HG03520 (cell line): Measurements from ENCODE around the gene SETBP1.

Experiments used
- ATAC-seq: cut with Tn5 transposase; IDR thresholded peaks from one replicate; pipeline ENCODE4 v1.9.1; 2021; ENCODE audit warnings: mild to moderate bottlenecking, moderate library complexity; ENCODE audit not compliant: unreplicated experiment

SETBP1 gene

DNA sequence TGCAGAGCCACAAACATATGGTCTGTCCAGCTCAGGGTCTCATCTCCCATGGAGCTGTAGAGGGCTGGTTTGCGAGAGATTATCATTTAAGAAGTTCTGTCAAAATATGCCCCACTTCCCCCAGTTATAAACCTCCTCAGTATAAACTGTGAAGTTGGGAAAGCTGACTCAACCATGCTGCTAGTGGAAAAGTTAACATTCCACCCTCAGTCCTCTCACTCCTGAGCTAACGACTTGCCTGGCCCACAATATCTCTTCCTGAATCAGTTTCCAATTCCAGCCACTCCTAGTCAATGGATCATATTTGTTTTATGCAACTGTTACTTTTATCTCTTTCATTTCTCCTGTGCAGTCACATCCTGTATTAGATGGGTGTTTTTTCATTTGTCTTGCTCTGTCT is 326.2 kb downstream of the SETBP1 start:
- no peak for ATAC-seq

DNA sequence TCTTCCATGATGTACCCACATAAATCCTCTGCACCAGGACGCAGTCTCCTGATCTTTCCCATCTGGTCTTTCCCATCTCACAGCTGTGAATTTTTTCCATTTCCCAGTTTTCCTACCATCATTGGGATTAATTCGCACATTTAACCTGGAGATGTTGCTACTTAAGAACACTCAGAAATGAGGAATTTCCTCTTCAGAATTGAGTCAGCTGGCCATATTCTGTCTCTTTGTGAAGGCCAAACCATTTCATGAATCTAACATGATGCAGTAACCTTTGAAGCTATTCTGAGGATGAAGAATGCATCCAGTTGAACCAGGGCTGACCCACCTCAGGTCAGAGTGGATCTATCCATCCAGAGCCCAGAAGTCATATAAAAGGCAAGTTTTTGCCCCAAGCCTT is 326.8 kb downstream of the SETBP1 start:
- ATAC-seq, result no peak

DNA sequence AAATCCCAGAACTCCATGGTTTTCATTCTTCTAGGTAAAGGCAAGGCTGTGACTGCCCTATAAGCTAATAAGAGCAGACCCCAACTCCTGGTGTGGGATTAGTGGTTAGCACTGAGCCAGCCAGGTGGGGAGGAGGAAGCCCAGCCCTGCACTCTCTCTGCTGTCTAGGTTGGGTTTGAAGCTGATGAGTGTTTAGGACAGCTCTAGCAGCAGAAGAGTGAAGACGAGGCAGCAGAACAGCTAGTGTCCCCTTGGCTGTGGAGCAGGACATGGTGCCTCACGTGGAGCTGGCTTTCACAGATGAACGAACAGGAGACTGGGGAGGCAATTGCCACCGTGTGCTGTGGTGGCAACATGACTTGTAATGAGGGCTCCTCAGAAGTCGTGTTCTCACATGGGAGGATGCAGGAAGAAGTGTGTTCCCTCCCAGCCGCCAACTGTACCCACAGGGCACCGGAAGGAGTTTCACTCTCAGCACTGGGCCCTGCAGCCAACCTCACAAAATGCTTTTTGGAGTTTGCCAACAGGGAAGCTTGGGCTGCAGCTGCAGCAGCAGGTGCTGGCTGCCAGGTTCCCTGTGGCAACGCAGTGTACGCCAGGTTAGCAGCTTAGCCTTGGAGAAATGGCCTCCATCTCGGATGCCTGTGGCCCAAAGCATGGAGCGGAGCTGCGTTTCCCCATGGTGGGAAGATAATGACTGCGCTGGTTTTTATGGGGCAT is 328.2 kb downstream of the SETBP1 start:
- no peak for ATAC-seq

DNA sequence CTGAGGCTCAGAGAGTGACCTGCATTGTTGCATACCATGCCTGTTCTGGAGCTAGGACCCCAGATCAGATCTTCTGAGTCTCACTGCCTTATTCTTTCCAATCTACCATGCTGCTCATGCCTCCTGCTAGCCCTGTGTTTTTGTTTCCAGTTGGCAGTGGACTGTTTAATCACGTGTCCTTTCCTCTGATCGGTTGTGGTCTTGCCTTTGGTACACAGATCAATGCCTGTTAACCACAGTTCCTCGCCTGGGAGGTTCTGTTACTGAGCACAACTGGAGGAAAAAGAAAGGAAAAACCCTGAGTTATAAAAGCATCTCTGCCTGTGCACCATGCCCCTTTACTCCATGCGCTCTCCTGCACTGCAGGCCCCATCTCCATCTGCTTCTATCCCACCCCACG is 329.1 kb downstream of the SETBP1 start:
- no peak for ATAC-seq

DNA sequence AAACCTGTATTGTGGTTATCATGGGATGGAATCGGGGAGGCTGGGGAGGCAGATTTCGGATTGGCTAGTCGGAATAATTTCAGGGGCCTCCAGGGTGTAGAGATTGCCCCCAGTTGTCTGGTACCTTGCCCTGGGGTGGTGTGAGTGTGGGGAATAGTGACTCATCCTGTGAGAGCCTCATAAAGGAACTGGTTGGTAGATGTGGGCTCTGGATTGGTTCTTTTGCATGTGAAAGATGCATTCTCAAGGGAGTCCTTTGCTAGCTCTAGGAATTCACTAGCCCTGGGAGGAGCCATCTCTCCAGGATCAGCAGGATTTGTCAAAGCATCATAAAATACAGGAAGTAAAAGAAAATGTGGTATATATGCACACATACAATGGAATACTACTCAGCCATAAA is 331.6 kb downstream of the SETBP1 start:
- no peak for ATAC-seq

DNA sequence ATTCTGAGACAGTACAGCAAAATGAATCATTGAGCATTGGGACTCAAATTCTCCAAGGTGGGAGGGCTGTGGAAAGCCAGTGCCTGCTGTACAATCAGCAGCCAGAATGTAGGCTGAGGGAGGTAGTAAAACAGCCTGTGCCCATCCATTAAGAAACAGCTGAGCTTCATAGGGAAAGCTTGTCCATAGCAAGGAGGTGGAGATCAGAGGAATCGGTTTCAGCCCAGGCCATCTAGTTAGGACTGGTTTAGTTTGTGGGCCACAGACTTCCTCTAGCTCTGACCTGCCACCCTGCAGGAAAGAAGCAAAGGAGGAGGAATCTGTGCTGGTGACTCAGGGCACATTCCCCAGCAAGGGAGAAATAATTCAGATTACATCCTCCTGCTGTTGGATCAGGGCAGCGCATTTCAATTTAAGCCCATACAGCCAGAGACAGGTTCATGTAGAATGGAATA is 333.4 kb downstream of the SETBP1 start:
- no peak for ATAC-seq

DNA sequence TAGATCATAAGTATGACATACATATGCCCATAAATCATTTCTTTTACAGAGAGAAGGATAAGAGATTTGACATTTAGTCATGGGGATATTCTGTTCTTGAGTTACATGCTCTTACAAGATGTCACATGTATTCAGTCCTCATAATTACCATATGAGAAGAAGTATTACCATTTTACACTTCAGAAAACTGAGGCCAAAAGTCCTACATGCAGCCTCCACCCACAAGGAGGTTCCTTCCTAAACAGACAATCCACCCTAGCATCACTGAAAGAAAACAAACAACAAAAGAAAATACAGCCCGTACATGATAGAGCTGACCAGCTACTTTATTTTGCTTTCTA is 335.1 kb downstream of the SETBP1 start:
- no peak for ATAC-seq

DNA sequence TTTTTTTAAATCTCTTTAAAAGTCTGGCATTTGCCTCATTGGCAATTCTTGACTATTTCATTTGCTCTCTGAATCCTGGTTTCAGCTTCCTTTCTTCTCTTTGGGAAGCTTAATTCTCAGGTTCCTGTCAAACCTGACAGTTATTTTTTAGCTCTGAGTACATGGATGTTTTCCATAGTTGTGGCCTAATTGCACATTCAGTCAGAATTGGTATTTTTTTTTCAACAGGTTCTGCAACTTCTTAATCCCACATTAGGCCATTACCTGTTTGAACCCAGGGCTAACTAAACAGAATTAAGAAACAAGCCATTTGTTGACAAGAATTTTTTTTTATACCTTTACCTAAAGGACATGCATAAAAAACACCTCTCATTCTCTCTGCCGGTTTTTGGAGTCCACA is 338.8 kb downstream of the SETBP1 start:
- ATAC-seq, result no peak

DNA sequence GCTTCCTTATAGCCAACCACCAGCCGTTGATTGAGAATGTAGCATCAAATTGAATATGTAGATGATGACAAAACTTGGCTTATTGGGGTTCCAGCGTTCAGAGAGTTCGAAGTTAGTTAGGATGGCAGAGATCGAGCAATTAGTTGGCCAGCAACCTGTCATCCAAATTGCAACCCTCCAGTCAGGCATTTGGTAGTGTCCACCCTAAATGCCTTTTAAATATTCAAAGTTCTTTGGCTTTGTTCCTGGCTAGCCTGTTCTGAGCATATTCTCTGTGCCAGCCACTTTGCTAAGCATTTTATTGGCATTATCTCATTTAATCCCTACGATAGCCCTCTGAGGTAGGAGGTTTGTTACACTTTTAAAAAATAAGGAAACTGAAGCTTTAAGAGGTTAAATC is 342.8 kb downstream of the SETBP1 start:
- no peak for ATAC-seq

DNA sequence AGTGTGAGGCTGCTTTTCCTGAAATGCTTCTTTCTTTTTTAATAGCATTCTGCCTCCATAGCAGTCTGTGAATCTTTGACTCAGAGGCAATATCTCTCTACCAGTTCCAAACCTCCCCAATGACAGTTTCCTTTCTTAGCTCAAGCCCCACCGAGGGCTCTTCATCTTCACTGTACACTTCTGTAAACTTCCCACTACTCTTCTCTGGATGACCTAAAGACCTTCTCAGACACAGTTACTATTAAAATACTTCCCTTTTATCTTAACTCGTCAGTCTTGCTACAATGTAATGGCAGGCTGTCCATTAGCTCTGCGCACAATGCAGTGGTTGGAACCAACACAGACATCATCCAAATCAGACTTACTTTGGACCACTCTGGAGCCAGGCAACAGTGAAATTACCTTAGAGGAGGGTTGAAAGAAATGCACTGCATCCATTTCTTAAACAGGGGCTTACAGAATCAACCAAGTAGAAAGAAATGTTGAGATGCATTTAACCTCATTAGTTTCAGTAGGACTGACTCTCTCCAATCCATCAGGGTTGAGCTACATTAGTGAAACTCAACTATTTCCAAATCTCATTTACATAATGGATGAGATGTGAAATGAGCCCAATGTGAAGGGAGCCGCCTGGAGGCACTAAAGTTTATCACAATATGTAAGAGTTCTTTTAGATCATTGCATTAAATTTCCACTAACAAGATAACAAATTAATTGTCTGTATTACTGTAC is 343.8 kb downstream of the SETBP1 start:
- no peak for ATAC-seq

DNA sequence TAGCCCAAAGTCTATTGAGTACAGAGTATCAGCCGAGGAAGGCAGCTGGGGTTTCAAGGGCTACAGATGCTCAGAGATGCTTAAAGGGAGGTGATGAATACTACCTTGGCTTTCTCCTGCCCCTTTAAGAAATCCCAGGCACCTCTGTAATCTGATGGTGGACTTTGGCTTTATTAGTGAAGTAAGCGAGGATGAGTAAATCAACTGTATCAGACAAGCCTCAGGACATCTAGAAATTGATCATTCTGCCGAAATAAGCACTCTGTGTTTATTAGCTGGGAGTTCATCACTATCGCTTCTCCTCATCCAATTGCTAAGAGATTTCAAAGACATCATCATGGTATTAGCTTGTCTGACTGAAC is 344.4 kb downstream of the SETBP1 start:
- ATAC-seq, result no peak

DNA sequence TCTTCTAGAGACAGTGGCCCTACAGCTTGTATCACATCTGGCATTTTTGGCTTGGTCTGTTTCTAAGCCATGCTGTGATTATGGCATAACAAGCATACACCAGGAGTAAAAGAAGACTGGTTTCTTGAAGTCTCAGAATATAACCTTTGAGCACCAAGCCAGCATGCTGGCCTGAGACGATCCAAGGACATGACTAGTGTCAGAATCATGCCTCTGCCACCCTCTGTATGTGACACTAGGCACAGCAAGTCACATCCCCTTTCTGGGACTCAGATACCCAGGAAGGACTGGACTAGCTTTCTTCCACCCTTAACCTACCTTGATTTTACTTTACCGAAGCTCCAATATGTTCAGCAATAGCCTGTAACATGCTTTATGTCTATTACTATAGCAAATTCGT is 345.5 kb downstream of the SETBP1 start:
- no peak for ATAC-seq

DNA sequence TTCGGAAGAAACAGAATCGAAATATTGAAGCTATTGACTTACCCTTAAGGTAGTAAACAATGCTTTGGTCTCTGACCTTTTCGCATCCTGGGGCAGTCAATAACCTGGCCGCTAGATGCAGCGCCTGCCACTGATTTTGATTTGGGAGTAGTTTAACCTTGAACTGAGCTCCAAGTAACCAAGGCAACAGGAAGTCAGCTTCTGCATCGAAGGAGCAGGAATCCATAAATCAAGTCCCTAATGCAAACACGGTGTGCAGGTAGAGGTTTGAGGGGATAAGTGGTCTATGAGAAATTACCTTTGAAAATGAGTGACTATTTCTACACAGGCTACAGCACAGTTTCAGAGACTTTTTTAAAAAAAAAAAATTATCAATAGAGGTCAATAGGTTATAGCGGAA is 353.5 kb downstream of the SETBP1 start:
- no peak for ATAC-seq

DNA sequence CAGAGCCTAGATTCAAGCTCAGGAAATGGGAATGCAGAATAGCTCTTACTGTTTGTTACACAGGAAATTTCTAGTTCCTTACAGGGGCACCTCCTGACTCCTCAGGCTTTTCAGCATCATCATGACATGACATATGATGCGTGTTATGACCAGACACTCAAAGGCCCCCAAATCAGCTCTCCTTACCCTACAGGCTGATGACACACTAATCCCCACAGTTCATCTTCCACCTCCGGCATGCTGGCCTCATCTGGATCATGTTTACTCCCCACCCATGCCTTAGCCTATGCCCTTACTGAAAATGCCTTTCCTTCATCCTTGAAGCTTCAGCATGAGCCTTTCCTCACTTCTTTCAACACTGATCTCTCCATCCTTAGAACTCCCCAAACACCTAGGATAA is 356.9 kb downstream of the SETBP1 start:
- ATAC-seq, result no peak

DNA sequence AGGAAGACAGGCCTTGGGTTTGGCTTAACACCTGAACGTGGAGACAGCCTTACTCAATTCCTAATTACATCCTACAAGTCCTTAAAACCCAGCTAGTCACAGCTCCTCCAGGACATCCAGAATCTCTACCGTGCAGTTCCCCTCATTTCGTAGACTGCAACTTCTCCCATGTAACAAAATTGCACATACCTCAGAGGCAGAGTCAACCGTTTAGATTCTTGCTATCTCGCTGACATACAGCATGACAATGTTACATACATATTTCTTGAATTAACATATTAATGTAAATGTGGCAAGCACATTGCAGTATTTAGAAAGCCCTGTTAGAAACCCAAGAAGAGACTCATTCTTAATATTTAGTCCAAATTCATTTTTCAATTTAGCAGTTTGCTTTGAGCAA is 358.7 kb downstream of the SETBP1 start:
- ATAC-seq, result no peak

DNA sequence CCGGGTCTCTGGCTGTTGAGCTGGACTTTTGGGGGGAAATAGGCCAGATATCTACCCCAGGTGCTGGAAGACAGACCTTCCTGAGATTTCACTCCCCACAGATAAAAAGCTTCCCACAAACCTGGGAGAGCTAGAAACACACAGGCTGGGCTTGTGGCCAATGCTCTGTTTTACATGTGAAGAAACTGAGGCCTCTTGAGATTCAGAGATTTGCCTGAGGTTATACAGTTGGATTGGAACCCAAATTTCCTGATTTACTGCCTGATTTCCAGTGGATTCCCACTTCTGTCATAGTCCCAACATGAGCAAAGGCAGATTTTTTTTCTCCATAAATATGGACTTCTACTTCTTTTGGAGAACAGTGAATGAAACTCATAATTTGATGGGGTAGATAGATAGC is 360.2 kb downstream of the SETBP1 start:
- ATAC-seq, result no peak

DNA sequence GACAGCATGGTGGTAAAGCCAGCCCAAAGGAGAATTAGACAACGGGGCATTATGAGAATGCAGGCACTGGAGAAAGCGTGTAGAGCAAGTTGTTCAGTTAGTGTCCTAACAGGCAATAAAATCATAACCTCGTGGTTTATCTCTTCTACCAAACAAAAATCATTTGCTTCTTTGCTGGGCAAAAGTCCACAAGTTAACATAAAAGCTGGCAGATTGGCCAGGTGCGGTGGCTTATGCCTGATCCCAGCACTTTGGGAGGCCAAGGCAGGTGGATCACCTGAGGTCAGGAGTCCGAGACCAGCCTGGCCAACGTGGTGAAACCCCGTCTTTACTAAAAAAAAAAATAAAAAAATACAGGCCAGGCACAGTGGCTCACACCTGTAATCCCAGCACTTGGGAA is 364.1 kb downstream of the SETBP1 start:
- no peak for ATAC-seq

DNA sequence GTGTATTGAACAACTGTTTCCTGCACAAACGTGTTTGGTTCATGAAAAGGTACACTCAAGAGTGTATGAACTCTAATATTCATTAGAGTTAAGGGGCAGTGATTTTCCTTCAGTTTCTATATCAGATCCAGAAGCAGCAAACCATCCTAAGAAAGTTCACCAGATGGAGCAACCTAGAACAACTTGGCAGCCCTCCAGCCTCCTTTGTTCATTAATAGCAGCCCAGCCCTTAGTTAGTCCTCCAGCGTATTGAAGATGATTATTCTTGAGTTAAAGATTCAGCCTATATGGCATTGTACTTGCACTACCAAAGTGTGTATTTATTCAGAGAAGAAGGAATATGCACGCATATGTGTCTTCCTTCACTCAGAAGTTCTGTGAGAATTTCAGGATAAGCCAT is 365.5 kb downstream of the SETBP1 start:
- ATAC-seq, result no peak

DNA sequence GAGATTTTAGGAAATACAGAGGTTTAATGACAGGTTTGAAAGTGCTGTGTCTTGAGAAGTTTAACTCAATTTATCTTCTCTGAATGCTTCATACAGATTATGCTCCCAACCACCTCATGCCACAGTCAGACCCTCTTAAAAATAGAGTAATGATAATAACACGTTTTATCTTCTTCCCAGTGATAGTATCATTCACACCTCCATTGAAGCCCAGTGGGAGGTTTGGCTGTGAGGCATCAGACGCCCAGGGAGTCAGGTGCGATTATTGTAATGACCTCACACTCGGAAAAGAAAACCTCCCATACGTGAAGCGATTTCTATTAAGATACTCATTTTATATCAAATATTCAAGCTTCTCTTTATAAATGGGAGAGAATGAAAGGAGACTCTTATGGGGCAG is 366.3 kb downstream of the SETBP1 start:
- ATAC-seq, result no peak

DNA sequence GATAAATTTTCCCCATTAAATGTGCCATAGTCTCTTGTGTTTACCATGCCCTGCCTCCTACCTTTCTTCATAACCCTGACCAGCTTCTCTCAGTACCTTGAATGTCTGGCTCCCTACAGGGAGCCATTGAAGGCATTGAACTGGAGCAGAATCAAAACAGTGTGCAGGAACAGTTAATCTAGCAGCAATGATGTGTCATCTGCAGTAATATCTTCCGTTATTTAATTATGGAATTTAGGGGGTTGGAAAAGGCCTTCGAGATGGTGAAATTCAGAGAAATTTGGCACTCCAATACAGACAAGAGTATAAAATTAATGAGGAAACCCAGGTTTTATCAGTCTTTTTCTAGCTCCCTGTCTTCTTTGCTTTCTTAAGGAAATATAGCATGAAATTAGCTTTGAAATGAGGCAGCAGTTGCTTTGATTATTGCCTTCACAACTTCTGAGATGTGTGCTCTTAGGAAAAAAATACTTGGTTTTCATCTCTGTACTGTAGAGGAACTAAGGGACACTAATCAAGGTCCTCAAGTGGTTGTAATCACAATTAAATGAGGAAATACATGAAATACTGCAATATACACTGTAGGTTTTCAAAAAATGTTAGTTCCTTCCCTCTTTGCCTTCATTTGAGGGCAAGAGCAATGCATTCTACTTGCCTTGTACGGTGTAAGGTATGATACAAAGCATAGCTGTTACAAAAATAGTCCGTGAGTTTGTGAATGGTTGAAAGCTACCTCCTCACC is 369.1 kb downstream of the SETBP1 start:
- no peak for ATAC-seq

DNA sequence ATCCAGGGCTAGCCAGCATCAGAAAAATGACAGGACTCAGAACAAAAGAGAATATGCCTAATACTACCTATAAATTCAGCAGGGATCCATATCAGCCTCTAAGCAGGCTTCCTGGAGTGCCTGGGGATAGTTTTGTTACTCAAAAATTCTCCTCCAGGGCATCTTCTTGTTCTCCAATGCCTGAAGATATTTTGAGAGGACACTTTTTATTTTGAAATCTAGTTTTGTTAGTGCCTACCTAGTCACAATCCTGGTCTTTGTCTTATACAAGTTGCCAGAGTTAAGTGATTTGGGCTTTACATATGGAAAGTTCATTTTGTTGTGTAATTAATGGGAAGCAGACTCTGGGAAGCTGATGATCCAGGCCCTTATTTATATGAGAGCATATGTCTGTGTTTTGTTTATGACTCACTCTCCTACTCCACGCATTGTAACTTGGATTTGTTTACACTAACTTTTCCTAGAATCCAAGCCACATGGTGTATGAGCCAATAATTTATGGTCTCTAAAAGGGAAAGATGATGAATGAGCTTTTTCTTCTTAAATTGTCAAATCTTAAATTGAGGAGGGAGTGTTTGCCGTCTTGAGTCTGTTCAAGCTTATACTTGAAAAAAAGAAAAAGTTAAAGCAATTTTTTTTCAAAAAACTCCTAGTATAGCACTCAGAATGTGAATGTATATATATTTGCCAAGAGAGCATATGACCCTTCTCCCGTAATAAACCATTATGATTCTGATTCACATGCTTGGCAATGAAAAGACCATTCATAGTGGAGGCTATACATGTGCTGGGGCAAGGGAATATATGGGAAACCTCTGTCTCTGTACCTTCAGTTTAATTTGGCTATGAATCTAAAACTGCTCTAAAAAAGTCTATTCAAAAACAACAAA is 370.3 kb downstream of the SETBP1 start:
- ATAC-seq, result no peak
